Measurements from ENCODE around the gene KIRREL1. TPM values are rescaled to one million over a fixed set of nuclear protein-coding genes. Genes with fewer than 3 reads are reported as not detected.

KIRREL1 gene
- total RNA-seq, 1 donor from 2014 or later = not detected

DNA sequence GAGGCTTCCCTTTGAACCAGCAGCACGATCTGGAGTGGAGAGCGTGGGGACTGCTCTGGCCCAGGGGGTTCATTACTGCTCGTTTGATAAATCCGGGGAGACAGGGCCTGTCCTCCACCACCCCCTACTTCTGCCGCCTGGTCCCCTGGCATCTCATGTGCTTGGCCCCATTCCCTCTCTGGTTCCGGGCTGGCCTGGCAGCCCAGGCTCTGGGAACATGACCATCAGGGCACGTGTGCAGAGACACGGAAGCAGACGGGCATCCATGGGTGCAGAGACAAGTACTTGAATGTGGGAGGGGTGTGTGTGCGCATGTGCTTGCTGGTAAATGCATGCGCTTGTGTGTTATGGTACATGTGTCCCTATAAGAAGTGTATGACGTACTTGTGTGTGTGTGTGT is 75.5 kb downstream of the KIRREL1 start:
- intact Hi-C loops (cut with micrococcal nuclease) = no loop called here

DNA sequence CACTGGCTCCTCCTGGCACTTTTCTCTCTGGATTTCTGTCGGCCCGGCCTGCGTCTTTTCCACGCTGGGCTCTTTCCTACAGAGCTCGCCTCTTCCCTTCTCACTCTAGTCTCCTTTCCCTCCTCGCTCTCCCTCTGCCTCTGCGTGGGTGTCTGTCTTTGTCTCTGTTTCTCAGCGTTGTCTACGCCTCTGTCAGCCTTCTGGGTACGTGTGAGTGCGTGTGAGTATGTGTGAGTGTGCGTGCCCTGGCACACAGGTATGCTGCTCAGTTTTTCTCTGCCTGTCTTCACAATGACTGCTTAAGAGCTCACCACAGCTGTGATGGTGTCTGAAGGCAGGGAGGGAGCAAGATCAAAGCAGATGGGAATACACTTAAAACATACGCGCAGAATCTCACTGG is 77.7 kb downstream of the KIRREL1 start:
- intact Hi-C loops (cut with micrococcal nuclease) = no loop called here

DNA sequence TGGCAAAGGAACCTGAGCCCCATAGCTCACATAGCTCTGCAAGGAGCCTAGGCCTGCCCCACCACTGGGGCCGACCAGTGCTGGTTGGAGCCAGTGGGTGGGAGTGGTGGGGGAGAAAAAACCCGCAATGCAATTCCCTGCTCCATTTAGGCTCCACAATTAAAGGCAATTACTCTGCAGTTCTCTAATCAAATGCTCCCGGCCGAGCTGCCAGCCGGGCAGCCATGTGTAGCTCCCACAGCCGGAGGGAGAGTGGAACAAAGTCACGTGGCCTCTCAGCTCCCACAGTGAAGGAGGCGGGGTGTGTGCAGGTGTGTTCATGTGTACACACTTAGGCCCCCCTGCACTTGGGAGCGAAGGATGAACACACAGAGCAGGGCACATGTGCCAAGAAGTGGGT is 81.6 kb downstream of the KIRREL1 start:
- intact Hi-C loops (cut with micrococcal nuclease) = no loop called here

DNA sequence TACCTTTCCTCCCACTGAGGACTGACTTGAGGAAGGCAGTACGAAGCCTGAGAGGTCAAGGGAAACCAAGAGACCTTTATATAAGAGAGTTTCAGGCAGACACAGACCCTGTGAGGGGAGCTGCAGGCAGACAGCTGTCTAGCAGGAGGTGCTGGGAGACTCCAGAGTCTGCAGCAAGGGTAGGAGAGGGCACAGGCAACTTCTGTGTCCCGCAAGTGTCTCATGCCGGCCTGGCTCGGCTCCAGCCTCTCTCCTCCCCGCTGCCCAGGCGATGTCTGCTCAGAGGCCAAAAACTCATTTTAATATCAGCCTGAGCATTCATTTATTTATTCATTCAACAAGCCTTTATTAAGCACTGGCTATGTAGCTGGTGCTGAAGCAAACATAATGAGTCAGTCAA is 83.0 kb downstream of the KIRREL1 start:
- intact Hi-C loops (cut with micrococcal nuclease) = no loop called here

DNA sequence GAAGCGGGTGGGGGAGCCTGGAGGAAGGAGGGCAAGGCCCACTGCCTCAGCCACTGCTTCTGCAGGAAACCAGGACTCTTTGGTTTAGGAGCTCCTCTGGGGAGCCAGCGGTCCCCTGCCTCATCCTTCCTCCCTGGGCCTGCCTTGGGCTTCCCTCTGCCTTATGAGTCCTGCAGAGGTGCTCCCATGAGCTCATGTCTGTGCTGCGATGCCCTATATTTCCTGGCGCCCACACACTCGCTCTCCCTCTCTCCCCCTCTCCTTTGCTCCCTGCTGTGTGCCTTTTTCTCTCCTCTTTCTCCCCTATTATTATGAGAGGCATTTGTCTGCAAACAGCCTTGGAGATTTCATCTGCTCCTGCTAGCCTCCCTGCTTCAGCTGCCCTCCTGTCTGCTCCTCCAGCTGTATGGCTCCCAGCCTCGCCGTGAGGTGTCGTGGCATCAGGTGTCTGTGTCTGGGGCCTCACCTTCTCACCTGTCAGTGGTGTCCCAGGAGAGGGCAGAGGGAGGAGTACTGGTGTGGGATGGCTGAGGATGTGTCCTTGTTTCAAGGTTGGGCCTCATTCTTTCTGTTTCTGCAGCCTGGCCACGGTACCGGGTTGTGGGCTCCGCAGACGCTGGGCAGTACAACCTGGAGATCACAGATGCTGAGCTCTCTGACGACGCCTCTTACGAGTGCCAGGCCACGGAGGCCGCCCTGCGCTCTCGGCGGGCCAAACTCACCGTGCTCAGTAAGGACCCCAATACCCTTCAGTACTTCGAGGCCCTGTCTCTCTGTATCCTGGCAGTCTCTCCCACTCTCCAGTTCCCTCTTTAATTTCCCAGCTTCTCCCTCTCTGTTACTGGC is 84.2 kb downstream of the KIRREL1 start:
- intact Hi-C loops (cut with micrococcal nuclease) = no loop called here

DNA sequence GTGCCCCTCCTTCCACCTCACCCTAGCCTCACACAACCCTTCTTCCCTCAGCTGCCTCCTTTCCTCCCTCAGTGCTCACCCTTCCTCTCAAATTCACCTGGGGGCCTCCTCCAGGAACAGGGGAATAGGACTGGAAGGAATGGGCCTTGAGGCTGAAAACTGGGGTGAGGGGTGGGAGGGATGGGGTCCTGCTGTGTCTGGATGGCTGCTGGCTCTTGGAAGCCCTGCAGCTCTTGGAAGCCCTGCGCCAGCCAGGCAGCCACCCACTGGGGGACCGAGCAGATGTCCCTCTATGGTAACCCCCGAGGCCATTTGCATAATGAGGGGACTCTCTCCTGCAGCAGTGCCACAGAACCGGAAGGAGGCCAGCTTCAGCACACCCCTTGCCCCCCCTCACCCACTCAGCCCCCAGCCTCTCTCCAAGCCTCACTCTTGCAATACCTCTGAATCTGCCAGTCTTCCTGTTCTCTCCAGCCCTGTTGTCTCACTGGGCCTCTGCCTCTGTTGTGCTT is 85.2 kb downstream of the KIRREL1 start:
- intact Hi-C loops (cut with micrococcal nuclease) = no loop called here

DNA sequence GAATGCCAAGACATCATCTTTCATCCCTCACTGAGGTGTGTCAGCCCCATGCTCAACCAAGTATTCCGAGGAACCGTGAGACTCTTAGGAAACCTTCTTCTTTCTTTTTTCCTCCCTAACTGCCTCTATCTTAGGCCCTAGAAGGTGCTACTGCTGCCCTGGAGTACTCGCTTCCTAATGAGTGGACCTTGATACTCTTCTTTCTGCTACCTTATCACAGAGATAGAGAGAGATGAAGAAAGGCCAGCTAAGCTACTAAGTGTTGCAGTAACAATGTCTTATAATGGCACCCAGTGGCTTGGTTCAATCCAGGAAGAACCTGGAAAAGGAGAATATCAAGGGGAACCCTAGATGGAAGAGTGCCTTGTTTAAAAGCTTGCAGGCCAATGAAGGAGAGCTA is 86.6 kb downstream of the KIRREL1 start:
- intact Hi-C loops (cut with micrococcal nuclease) = no loop called here

DNA sequence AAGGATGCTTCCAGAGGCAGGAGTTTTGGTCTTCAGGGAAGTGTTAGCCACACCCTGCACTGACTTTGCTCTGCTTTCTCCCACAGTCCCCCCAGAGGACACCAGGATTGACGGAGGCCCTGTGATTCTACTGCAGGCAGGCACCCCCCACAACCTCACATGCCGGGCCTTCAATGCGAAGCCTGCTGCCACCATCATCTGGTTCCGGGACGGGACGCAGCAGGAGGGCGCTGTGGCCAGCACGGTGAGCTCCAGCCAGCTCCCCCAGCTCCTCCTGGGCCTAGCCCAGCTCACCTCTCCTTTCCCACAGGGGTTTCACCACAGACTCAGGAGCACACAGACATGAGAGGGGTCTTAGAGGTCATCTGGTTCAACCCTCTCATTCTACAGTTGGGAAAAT is 90.9 kb downstream of the KIRREL1 start:
- intact Hi-C loops (cut with micrococcal nuclease) = no loop called here

DNA sequence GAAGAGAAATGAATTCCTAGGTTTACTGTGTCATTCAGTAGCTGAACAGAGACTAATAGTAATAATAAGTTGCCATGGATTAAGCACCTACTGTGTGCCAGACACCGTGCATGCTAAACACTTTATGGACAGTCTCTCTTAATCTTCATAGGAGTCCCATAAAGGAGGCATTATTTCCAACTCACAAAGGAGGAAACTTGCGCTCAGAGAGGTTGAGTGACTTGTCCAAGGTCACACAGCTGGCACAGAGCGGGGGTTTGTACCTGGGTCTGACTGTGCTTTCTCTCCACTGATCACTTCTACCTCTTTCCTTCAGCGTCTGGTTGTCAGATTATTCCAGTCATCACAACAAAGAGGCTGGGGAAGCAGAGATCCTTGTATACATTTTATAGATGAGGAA is 91.3 kb downstream of the KIRREL1 start:
- intact Hi-C loops (cut with micrococcal nuclease) = no loop called here

DNA sequence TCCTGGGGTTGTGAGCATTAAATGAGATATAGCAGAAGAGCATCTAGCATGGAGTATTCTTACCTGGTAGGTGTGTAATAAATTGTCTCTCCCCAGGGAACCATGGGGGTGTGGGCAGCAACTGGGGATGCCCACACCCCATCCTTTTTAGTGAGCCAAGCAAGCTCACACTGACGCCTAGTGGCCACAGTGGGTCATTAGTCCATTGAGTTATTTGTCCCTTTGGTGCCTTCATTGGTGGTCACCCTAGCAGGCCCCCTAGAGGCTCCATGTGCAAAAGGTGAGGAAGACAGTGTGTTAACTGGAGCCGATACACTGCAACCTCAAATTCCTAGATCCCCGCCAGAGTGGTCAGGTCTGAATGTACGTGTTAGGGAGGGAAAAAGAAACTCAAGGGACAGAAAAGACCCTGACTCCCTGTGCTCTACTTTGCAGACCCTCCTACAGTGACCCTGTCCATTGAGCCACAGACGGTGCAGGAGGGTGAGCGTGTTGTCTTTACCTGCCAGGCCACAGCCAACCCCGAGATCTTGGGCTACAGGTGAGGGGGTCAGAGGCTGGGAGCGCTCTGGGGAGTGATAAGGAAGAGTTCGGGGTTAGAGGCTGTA is 94.0 kb downstream of the KIRREL1 start:
- intact Hi-C loops (cut with micrococcal nuclease) = loop anchor here (1.0 kb wide), 1 partner anchor 95 kb away; no protein-coding TSS in a partner anchor

DNA sequence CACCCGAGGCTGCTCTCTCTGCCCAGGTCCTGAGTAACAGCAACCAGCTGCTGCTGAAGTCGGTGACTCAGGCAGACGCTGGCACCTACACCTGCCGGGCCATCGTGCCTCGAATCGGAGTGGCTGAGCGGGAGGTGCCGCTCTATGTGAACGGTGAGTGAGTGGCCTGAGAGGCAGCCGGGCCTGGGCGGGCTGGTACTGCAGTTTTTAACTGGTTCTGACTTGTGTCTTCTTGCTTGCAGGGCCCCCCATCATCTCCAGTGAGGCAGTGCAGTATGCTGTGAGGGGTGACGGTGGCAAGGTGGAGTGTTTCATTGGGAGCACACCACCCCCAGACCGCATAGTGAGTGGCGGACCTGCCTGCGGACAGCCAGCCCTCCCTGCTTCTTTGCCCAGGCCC is 96.0 kb downstream of the KIRREL1 start:
- intact Hi-C loops (cut with micrococcal nuclease) = no loop called here

DNA sequence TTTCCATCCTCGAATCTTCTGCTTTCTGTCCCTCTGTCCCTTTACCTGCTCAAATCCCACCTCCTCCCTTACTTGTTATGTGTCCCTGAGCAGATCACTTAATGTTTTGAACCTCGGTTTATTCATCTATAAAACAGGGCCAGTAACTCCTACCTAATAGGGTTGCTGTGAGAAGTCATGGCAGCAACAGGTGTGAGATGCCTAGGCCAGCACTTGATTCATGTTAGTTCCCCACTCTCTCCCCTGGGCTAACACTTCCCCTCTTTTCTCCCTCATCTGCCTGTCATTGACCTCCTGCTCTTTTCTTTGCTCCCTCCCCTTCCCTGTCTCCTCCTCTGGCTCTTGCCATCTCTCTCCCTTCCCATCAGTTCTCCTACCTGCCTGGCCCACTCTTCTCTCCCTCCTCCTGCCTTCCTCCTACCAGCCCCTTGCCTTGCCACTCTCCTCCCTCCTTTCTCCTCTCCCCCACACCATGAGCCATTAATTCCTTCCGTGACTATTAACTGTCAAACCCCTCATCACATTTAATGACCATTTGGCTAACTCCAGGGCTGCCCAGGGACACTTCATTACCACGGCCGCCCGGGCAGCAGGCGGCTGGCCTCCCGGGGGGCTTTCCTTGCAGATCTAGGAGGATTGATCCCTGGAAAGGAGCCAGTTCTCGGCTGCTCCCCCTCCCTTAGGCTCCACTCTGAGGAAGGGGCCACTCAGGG is 96.6 kb downstream of the KIRREL1 start:
- intact Hi-C loops (cut with micrococcal nuclease) = no loop called here

DNA sequence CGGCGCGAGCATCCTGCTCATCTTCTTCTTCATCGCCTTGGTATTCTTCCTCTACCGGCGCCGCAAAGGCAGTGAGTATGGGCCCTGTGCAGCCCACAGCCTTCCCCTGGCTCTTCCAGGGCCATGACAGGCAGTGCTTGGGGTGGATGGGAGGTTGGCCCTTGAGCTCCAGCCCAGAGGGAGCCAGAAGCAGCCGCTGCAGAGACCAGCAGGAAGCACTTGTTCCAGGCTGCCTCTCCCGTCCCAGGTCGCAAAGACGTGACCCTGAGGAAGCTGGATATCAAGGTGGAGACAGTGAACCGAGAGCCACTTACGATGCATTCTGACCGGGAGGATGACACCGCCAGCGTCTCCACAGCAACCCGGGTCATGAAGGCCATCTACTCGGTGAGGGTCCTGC is 99.9 kb downstream of the KIRREL1 start:
- intact Hi-C loops (cut with micrococcal nuclease) = no loop called here

DNA sequence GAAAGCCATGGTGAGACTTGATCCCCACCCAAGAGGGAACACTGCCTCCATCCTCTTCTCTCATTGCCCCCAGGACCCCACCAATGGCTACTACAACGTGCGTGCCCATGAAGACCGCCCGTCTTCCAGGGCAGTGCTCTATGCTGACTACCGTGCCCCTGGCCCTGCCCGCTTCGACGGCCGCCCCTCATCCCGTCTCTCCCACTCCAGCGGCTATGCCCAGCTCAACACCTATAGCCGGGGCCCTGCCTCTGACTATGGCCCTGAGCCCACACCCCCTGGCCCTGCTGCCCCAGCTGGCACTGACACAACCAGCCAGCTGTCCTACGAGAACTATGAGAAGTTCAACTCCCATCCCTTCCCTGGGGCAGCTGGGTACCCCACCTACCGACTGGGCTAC is 101.1 kb downstream of the KIRREL1 start:
- intact Hi-C loops (cut with micrococcal nuclease) = no loop called here

DNA sequence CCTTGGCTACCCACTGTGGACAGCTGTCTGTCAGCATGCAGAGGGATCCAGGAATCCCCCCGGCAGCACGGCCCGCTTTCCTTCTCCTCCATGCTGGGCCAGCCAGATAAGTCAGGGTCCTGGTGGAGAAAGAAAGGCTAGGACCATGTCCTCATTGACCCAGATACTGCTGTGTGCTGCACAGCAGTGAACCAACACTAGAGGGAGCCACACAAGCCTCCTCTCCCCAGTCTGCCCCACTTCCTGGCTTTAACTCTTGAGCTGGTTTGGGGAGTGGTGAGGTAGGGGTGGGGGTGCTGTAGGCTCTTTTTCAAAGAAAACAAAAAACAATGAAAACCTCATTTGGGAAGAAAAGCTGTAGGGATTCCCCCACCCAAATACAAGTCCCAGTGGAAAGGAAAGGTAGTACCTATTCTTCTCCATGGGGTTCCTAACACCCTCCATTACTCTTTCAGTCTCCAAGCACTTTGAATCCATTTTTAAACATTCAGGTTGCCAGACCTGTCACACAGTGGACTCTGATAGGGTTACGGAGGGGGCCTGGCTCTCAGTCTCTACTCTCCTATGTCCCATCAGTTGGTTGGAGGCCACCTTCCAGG is 102.4 kb downstream of the KIRREL1 start:
- intact Hi-C loops (cut with micrococcal nuclease) = loop anchor here (1.0 kb wide), 1 partner anchor 29 kb away; no protein-coding TSS in a partner anchor

DNA sequence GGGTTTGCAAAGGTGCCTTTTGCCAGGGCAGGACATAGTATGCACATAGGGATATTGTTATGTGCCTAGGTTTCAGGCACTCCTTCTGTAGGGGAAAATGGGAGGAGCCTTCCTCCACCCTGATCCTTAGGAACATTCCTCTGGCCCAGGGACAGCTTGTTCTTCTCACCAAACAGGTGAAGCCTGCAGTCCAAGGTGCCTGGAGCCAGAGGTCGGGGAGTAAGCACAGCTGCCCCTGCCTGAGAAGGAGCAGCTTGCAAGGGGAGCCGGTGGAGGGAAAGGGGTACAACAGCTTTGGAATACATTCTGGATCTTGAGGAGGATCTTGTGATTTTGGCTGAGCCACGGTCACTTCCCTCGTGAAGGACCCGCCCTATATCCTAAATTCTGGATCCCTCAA is 104.8 kb downstream of the KIRREL1 start:
- intact Hi-C loops (cut with micrococcal nuclease) = no loop called here

DNA sequence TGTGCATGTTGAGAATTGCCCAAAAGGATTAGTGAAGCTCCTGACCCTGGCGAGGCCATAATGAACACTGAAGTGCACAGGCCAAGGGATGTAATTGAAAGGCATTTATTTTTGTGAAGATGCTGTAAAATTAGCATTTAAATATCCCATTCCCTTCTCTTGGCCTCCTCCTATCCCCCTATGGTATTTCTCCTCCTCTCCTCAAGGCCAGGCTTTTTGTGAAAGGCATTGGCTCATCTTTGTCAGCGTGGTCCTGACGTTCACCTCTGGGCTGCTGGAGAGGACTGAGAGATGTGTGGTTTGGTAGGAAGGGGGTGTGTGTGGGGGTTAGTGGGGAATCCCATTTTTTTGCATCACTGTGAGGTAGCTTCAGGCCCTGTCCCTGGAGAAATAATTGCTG is 105.7 kb downstream of the KIRREL1 start:
- intact Hi-C loops (cut with micrococcal nuclease) = no loop called here

DNA sequence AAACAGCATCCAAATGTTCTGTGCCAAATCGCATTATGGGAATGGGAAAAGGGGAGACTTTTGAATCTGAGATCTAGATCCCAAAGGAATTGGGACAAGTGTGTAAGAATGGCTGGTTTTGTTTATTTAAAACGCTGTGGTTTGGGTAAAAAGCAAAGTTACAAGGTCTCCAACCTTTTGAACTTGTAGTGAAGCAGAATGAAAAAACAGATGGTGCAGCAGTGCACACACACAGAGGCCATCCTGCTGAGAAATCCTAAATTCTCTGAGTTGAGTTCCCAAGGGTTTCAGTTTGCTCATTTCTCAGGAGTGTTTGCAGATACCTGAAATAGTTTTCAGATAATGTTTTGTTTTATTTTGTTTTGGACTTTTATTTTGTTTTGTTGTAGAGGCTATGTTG is 107.1 kb downstream of the KIRREL1 start:
- intact Hi-C loops (cut with micrococcal nuclease) = no loop called here

DNA sequence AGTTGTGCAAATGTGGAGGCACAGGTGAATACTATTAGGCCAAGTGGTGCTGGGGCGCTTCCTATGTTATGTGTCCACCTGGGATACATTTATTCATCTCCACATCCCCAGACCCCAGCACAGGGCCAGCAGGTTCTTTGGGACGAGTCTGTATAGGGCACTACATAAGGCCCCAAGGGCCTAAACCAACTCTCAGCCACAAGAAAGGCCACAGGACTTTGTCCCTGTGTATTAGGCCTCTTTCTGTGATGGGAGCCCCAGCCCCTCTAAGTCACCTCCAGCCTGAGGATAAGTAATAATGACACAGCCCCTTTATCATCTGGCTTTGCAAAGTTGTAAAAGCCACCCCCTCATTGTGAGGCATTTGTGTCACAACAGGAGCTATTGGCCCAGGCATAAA is 108.0 kb downstream of the KIRREL1 start:
- intact Hi-C loops (cut with micrococcal nuclease) = no loop called here

DNA sequence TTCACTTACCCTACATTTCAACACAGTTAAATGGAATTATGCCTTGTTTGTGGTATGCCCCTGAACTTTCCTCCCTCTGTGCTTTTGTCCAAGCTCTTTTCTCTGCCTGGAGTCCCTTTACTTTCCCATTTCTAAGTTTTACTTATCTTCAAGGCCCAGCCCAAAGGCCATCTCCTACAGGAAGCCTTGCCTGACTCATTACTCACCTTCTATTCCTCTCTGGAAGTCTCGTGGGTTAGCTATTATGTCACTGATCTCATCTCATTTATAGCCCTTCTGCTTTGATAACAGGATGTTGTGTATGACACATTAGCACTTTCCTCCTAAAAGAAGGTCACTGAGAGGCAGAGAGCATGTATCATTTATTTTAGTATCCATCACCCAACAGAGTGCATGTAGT is 108.5 kb downstream of the KIRREL1 start:
- intact Hi-C loops (cut with micrococcal nuclease) = no loop called here

DNA sequence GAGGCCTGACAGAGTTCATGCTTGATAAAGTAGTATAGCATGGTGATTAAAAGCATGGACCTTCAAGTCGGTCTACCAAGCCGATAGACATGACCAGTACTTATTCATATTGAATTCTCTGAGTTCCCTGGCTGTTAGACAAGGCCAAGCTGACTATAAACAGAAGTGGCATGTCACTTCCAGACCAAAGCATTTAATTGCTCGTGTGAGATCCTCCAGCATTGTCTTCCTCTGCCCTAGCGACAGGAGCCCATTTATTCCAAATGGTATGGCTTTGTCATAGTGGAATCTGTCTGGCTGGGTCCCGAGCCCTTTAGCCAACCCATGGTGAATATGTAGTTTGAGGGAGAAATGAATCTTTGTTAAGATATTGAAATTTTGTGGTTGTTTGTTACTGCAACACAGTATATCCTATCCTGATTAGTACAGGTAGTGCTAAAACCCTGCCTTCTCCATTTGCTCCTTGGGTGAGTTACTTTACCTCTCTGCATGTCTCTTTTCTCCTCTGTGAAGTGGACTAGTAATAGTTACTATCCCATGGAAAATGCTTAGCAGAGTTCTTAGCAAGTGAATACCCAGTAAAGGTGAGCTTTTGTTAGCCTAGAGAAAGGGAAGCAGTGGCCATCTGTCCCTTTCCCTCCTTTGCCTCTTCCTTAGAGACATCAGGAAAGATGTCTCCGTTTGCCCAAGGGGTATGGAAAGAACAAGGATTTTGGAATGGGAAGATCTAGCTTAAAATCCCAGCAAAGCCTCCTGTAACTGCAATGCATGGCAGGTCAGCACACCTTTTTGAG is 109.6 kb downstream of the KIRREL1 start:
- intact Hi-C loops (cut with micrococcal nuclease) = no loop called here
